Endothelial cell of umbilical vein (primary cell): ENCODE data around the gene NSUN4. TPM values are rescaled to one million over a fixed set of nuclear protein-coding genes. Genes with fewer than 3 reads are reported as not detected.
"Not testable (repeated sequence)": the region's sequence is repeated elsewhere in the genome, so short reads cannot be mapped to it uniquely, and the experiment has no call there.

Experiments
- BruUV-seq: library from RNA; stranded (reverse); fragments of 400-500 nt; replicated peaks from 2 replicates; lab custom pipeline; 2021; lab: Mats Ljungman, UMichigan
- CTCF ChIA-PET: fragments of 300-600, 350-600 bp; sonication (Branson Sonifier 250); formaldehyde crosslinking; loops from one replicate; lab custom pipeline; 2021; ENCODE audit warnings: antibody characterized with exemption, inconsistent platforms; lab: Charles Lee
- POLR2A ChIA-PET: fragments of 300-600, 350-600 bp; sonication (Branson Sonifier 250); formaldehyde crosslinking; loops from one replicate; lab custom pipeline; 2021; ENCODE audit warnings: antibody characterized with exemption, inconsistent platforms; lab: Charles Lee
- DNase-seq: peaks from one replicate; pipeline ENCODE4 v3.0.0-alpha.2; 2011; ENCODE audit warnings: low read depth, low spot score
- FAIRE-seq: peaks from 2 replicates; lab custom pipeline; 2011; peaks lifted over from hg19 to GRCh38; lab: Jason Lieb, UNC
- H2AFZ ChIP-seq: 2 replicates; pipeline ENCODE4 v1.6.0; 2012; ENCODE audit warnings: low read depth, low read length, control low read depth, inconsistent platforms
- H3K27ac ChIP-seq: 2 replicates; pipeline ENCODE4 v1.5.1; 2011; ENCODE audit warnings: low read depth, mild to moderate bottlenecking, control low read depth, low read length, moderate library complexity; ENCODE audit not compliant: insufficient read depth
- H3K27me3 ChIP-seq, 2 experiments: 2 replicates each; pipeline versions ENCODE4 v1.6.0 to v1.6.1; 2011; ENCODE audit warnings: low read length in 2 of 2, mixed read lengths in 1 of 2; ENCODE audit not compliant: control insufficient read depth in 2 of 2, insufficient read depth in 2 of 2
- H3K36me3 ChIP-seq, 2 experiments: 2 replicates in 1 of 2; 3 replicates in 1 of 2; pipeline ENCODE4 v1.5.1; 2011; ENCODE audit warnings: low read length in 2 of 2, mild to moderate bottlenecking in 1 of 2, moderate library complexity in 1 of 2; ENCODE audit not compliant: control insufficient read depth in 2 of 2, insufficient read depth in 2 of 2; ENCODE audit errors: extremely low read depth in 1 of 2
- H3K4me1 ChIP-seq: 3 replicates; pipeline ENCODE4 v1.5.1; 2011; ENCODE audit warnings: mild to moderate bottlenecking, low read length; ENCODE audit not compliant: control insufficient read depth, insufficient read depth; ENCODE audit errors: extremely low read depth
- H3K4me2 ChIP-seq: 2 replicates; pipeline ENCODE4 v1.6.1; 2011; ENCODE audit warnings: low read length, control low read depth, mixed read lengths; ENCODE audit not compliant: insufficient read depth
- H3K4me3 ChIP-seq, 3 experiments: fragments of 200-600 bp in 1 of 3; sonication (generic), shearing (Covaris generic) in 1 of 3; replicated peaks in 1 of 3; 2 replicates each; pipeline ENCODE4 v1.5.1; 2011 to 2016; ENCODE audit warnings: control low read depth in 3 of 3, low read length in 3 of 3, mild to moderate bottlenecking in 2 of 3, inconsistent platforms in 1 of 3, low read depth in 1 of 3, moderate library complexity in 1 of 3; ENCODE audit not compliant: insufficient read depth in 1 of 3
- H3K79me2 ChIP-seq: 2 replicates; pipeline ENCODE4 v1.6.0; 2012; ENCODE audit warnings: low read length, inconsistent platforms; ENCODE audit not compliant: control insufficient read depth, insufficient read depth
- H3K9ac ChIP-seq: replicated peaks from 2 replicates; pipeline ENCODE3; 2011; ENCODE audit warnings: low read length, control low read depth; ENCODE audit not compliant: insufficient read depth; ENCODE audit errors: extremely low read depth
- H3K9me1 ChIP-seq: replicated peaks from 3 replicates; pipeline ENCODE4 v1.6.0; 2011; ENCODE audit warnings: mild to moderate bottlenecking, low read length; ENCODE audit not compliant: control insufficient read depth, insufficient read depth; ENCODE audit errors: extremely low read depth
- H3K9me3 ChIP-seq: replicated peaks from 2 replicates; pipeline ENCODE4 v1.5.1; 2012; ENCODE audit warnings: low read length, inconsistent platforms; ENCODE audit not compliant: control insufficient read depth, insufficient read depth
- H4K20me1 ChIP-seq: replicated peaks from 2 replicates; pipeline ENCODE3; 2011; ENCODE audit warnings: mild to moderate bottlenecking, low read length; ENCODE audit not compliant: control insufficient read depth, insufficient read depth; ENCODE audit errors: extremely low read depth
- dilution Hi-C: fragments of 300-500 bp; cut with MboI; formaldehyde crosslinking; loops from one replicate; pipeline ENCODE4 v1.15.0; 2019; ENCODE audit warnings: low sequenced_read_pairs; ENCODE audit not compliant: extremely low pct_ligation_motif_present
- intact Hi-C: fragments of 100-400 bp; cut with micrococcal nuclease; formaldehyde crosslinking; loops from one replicate; pipeline ENCODE4 v1.10.0; 2022
- polyA plus RNA-seq, 4 experiments: library from polyadenylated mRNA; depleted of rRNA in 3 of 4; stranded (reverse) in 3 of 4; unstranded in 1 of 4; fragments of >200 nt; gene quantifications; 2 replicates each; pipeline versions ENCODE4 v1.2.1 to v1.2.3, GENCODE V29; 2011 to 2012; ENCODE audit warnings: missing spikeins in 1 of 4
- total RNA-seq: library from RNA; stranded (reverse); gene quantifications from 2 replicates; pipeline ENCODE4 v1.2.3, GENCODE V29; 2021

NSUN4 gene
- total and polyA plus RNA-seq, 2 donors (not counting 3 experiments of a cell fraction or from before 2014, with no cell fraction given) = 21.6 to 23.4 TPM

DNA sequence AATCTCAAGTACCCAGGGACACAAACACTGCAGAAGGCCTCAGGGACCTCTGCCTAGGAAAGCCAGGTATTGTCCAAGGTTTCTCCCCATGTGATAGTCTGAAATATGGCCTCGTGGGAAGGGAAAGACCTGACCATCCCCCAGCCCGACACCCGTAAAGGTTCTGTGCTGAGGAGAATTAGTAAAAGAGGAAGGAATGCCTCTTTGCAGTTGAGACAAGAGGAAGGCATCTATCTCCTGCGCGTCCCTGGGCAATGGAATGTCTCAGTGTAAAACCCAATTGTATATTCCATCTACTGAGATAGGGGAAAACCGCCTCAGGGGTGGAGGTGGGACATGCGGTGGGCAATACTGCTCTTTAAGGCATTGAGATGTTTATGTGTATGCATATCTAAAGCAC is 10.8 kb upstream of the NSUN4 start:
- H4K20me1 ChIP-seq, H3K9me3 ChIP-seq, H3K27ac ChIP-seq, POLR2A ChIA-PET, intact Hi-C loops, H3K4me3 ChIP-seq, BruUV-seq, H3K36me3 ChIP-seq, H3K4me1 ChIP-seq, H3K4me2 ChIP-seq, dilution Hi-C loops, CTCF ChIA-PET, DNase-seq, FAIRE-seq, H3K9ac ChIP-seq, H3K79me2 ChIP-seq, H3K27me3 ChIP-seq, H2AFZ ChIP-seq, H3K9me1 ChIP-seq: not testable (repeated sequence)

DNA sequence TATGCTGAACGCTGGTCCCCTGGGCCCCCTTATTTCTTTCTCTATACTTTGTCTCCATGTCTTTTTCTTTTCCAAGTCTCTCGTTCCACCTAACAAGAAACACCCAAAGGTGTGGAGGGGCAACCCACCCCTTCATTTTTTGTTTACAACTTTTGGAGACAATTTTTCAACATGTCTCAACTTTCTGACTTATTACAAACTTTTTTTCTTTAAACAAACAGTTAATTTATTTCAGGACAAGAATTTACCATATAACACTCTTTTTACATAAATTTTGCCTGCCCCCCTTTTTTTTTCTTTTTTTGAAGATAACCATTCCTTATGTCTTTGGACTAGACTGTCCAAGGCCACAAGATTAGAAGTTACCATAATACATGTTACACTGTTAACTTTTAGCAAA is 10.2 kb upstream of the NSUN4 start:
- CTCF ChIA-PET, dilution Hi-C loops: not testable (repeated sequence)

GRCh38 chr1:46331786-46332540 is 8.6 kb upstream of the NSUN4 start:
- DNase-seq, dilution Hi-C loops, BruUV-seq, H3K9me1 ChIP-seq, H3K9me3 ChIP-seq, H4K20me1 ChIP-seq, intact Hi-C loops, H2AFZ ChIP-seq, H3K79me2 ChIP-seq, H3K36me3 ChIP-seq, H3K4me1 ChIP-seq, H3K4me3 ChIP-seq, FAIRE-seq, H3K27ac ChIP-seq, H3K9ac ChIP-seq, POLR2A ChIA-PET, CTCF ChIA-PET, H3K27me3 ChIP-seq, H3K4me2 ChIP-seq: not testable (repeated sequence)

More for the DNA sequence above, 10.2 kb upstream of the NSUN4 start:
- H4K20me1 ChIP-seq, H3K4me2 ChIP-seq, H3K9me1 ChIP-seq, intact Hi-C loops, H3K79me2 ChIP-seq, FAIRE-seq, H3K9me3 ChIP-seq, POLR2A ChIA-PET, H3K27ac ChIP-seq, H3K4me1 ChIP-seq, H3K36me3 ChIP-seq, DNase-seq, H2AFZ ChIP-seq, BruUV-seq, H3K27me3 ChIP-seq, H3K4me3 ChIP-seq, H3K9ac ChIP-seq: not testable (repeated sequence)
